ENCODE measurements around the gene VSTM1. TPM values are rescaled to one million over a fixed set of nuclear protein-coding genes. Genes with fewer than 3 reads are reported as not detected.

VSTM1 gene
- total and polyA plus RNA-seq, 2 of the 8 experiments (the other 6 are each of a cell fraction or from before 2014, with no cell fraction given) = 0.12 to 0.65 TPM

- Histone ChIP-seq H2BK15ac (ENCODE audit: low read length) (no peak overlapping the region), H2AK5ac (ENCODE audit: low read depth, low read length) (no peak overlapping the region), H3K56ac (replicated peaks; ENCODE audit: insufficient read length, low read depth, low read length) (no peak overlapping the region), H3K9me3 (ENCODE audit: insufficient read depth in 2 of 2, low read depth in 1 of 2, low read length in 1 of 2) (no peaks in the 10 kb centered on the region), H4K5ac (ENCODE audit: insufficient read length, low read depth, low read length) (no peak overlapping the region), H2BK5ac (ENCODE audit: low read depth, low read length) (no peak overlapping the region), H4K8ac (ENCODE audit: extremely low read depth, insufficient read depth, low read length) (no peak overlapping the region), H3K4me1 (replicated peaks in 1 of 4; ENCODE audit: control insufficient read depth in 3 of 4, insufficient read depth in 4 of 4, low read length in 3 of 4) (no peaks in the 10 kb centered on the region), H3K4ac (replicated peaks; ENCODE audit: insufficient read length, low read depth, low read length) (no peak overlapping the region), H3K23ac (ENCODE audit: insufficient read length) (no peak overlapping the region), H4K20me1 (replicated peaks in 1 of 2; ENCODE audit: control insufficient read depth in 1 of 2, insufficient read depth in 2 of 2, low read length in 2 of 2) (no peaks in the 10 kb centered on the region), H3K18ac (ENCODE audit: extremely low read depth, low read length) (no peak overlapping the region; the same call in 1 of the 2 replicates), H3K14ac (ENCODE audit: insufficient read length) (no peak overlapping the region), H3K79me1 (ENCODE audit: low read depth, low read length) (no peaks in the 10 kb centered on the region), H2AFZ (ENCODE audit: low read length) (no peak overlapping the region), H2BK120ac (replicated peaks; ENCODE audit: low read depth, low read length) (no peak overlapping the region), H3K23me2 (ENCODE audit: low read depth, low read length) (no peaks in the 10 kb centered on the region), H3K27ac (ENCODE audit: low read depth, low read length) (no peak overlapping the region), H3K27me3 (replicated peaks in 1 of 4; ENCODE audit: control insufficient read depth in 3 of 4, extremely low read depth in 1 of 4, insufficient read depth in 3 of 4, low read length in 3 of 4) (no peaks in the 10 kb centered on the region; a peak in 1 of 7 replicates), H3K4me3 (ENCODE audit: extremely low read depth in 1 of 4, insufficient read depth in 2 of 4, low read depth in 3 of 4, low read length in 4 of 4) (no peak overlapping the region), H3K4me2 (ENCODE audit: insufficient read depth in 1 of 2, low read depth in 2 of 2, low read length in 2 of 2) (no peak overlapping the region), H3K79me2 (ENCODE audit: control insufficient read depth in 1 of 2, insufficient read depth in 2 of 2, low read length in 2 of 2) (no peaks in the 10 kb centered on the region), H3K36me3 (ENCODE audit: control insufficient read depth in 2 of 4, insufficient read depth in 4 of 4, low read length in 3 of 4) (no peaks in the 10 kb centered on the region), H2BK12ac (ENCODE audit: low read depth, low read length) (no peak overlapping the region), H3K9ac (replicated peaks in 1 of 4; ENCODE audit: extremely low read depth in 1 of 4, low read depth in 3 of 4, low read length in 3 of 4) (no peak overlapping the region), H2BK20ac (ENCODE audit: low read length) (no peak overlapping the region), H4K91ac (replicated peaks; ENCODE audit: insufficient read length, low read length) (no peak overlapping the region)
- no peak for DNase-seq (ENCODE audit: low read depth in 1 of 2, low spot score in 2 of 2)
- 82% methylated on average over 5 of the region's 5 CpGs; no CpG with 5 or more reads in 1 of the 2 experiments for WGBS, 2 experiments (ENCODE audit: extremely low coverage in 1 of 2, insufficient coverage in 1 of 2, insufficient read length in 1 of 2, insufficient replicate concordance in 2 of 2, low coverage in 1 of 2, low lambda C conversion rate in 2 of 2, missing lambda C conversion rate in 1 of 2)
- POLR2A ChIA-PET (ENCODE audit: partially characterized antibody) = no interaction called here
- CTCF ChIA-PET (ENCODE audit: partially characterized antibody) = no interaction called here
- no peak for FAIRE-seq
- no peak for TF ChIP-seq TAF7 (optimal IDR thresholded peaks at IDR 0.05; ENCODE audit: borderline replicate concordance, low read depth, low read length)
- TF ChIP-seq CTBP2 (IDR thresholded peaks at IDR 0.05; ENCODE audit: borderline replicate concordance, insufficient read depth, insufficient read length, low read length) = no peak
- no peak for TF ChIP-seq ZNF274 (IDR thresholded peaks at IDR 0.05; ENCODE audit: borderline replicate concordance, extremely low read depth, low read length)
- TF ChIP-seq ATF2 (IDR thresholded peaks at IDR 0.05; ENCODE audit: low read length) = no peak
- TF ChIP-seq, protein P1, sequence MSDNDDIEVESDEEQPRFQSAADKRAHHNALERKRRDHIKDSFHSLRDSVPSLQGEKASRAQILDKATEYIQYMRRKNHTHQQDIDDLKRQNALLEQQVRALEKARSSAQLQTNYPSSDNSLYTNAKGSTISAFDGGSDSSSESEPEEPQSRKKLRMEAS (IDR thresholded peaks at IDR 0.05) = no peak
- TF ChIP-seq SP1 (IDR thresholded peaks at IDR 0.05; ENCODE audit: low read depth, low read length) = no peak
- no peak for TF ChIP-seq SUZ12 (IDR thresholded peaks at IDR 0.05; ENCODE audit: low read length)
- TF ChIP-seq SAP30 (IDR thresholded peaks at IDR 0.05; ENCODE audit: insufficient read depth, insufficient replicate concordance, low read length) = no peak
- TF ChIP-seq CBX5 (IDR thresholded peaks at IDR 0.05; ENCODE audit: low read depth, low read length) = no peak
- no peak for TF ChIP-seq RAD21 (IDR thresholded peaks at IDR 0.05 in 1 of 2, conservative IDR thresholded peaks at IDR 0.05 in 1 of 2; ENCODE audit: low read depth in 2 of 2, low read length in 2 of 2)
- TF ChIP-seq HDAC2 (IDR thresholded peaks at IDR 0.05; ENCODE audit: borderline replicate concordance in 1 of 2, low read depth in 2 of 2, low read length in 2 of 2) = no peak
Observed at GRCh38 chr19:54069470-54069869, 5.8 kb upstream of the VSTM1 start.
